ENCODE data around the gene DGCR8.

DNA sequence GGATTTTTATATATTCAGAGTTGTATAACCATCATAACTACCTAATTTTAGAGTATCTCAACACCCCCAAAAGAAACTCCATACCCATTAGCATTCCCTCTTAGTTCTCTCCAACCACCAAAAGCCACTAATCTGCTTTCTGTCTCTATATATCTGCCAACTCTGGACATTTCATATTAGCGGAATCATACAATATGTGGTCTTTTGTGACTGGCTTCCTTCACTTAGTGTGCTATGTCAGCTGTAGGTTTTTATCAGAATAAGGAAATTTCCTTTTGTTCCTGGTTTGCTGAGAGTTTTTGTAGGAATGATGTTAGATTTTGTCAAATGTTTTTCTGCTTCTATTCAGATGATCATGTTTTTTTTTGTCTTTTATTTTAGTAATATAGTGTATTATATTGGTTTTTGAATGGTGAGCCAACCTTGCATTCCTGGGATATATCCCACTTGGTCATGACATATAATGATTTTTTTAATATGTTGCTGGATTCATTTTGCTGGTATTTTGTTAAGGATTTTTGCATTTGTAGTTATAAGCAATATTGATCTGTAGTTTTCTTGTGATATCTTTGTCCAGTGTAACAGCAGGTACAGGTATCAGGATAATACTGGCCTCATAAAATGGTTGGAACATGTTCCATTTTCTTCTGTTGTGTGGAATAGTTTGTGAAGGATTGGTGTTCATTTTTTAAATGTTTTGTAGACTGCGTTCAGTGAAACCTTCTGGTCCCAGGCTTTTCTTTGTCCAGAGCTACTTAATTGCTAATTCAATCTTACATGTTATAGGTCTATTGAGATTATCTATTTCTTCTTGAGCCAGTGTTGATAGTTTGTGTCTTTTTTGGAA is 16.8 kb downstream of the DGCR8 start:
- TF ChIP-seq CTCF (IDR thresholded peaks at IDR 0.05) (no peak), EP300 (IDR thresholded peaks at IDR 0.05; ENCODE audit: low read depth) (no peak), POLR2A (IDR thresholded peaks at IDR 0.05) (no peak)
